ENCODE data around the gene ARRB1. TPM values are rescaled to one million over a fixed set of nuclear protein-coding genes. Genes with fewer than 3 reads are reported as not detected.

ARRB1 gene
- total RNA-seq, 2 experiments from 2014 or later = 26.7 to 27.8 TPM

DNA sequence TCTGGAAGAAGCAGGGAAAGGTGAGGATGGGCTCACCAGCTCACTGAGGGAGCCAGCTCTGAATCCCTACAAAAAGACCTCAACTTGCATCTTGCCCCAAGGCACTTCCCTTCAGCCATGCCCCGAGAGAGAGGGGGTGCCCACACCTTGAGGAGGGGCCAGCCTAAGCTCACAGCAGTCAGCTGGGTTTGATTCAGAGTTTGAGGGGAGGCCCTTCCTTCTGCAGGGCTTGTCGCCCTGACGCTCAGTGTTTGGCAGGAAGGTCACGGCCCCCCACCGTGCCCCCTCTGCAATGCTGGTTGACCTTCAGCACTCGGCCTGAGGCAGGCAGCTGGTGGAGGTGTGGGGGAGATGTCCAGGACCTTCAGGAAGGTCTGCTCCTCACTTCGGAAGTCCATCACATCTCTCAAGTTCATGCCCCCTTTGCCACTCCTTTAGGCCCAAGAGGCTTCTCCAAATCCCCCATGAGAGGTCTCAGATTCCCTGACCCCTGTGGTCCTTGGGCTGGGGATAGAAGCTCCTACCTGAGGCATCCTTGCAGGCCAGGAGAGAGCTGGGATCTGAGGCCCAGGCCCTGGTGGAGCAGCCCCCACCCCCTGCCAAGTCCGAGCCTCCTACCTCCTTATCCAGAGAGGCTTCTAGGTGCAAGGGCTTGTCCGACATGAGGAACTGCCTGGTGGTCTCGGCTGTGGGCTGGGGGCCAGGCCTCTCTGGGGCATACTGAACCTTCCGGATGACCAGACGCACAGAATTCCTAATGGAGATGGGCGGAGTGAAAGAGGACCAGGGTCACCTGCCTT is 73.3 kb downstream of the ARRB1 start:
- no peaks in the 10 kb centered on the region for H3K9me3 Mint-ChIP-seq
- intact Hi-C loops (cut with DNase I, micrococcal nuclease) = loop anchor here (5.0 to 10.0 kb wide), 3 partner anchors 249 to 257 kb away; partner anchors contain the start of gene GDPD5 (in 1 of the 2)
- H3K27me3 Mint-ChIP-seq = no peaks in the 10 kb centered on the region
- TF ChIP-seq, protein P1, sequence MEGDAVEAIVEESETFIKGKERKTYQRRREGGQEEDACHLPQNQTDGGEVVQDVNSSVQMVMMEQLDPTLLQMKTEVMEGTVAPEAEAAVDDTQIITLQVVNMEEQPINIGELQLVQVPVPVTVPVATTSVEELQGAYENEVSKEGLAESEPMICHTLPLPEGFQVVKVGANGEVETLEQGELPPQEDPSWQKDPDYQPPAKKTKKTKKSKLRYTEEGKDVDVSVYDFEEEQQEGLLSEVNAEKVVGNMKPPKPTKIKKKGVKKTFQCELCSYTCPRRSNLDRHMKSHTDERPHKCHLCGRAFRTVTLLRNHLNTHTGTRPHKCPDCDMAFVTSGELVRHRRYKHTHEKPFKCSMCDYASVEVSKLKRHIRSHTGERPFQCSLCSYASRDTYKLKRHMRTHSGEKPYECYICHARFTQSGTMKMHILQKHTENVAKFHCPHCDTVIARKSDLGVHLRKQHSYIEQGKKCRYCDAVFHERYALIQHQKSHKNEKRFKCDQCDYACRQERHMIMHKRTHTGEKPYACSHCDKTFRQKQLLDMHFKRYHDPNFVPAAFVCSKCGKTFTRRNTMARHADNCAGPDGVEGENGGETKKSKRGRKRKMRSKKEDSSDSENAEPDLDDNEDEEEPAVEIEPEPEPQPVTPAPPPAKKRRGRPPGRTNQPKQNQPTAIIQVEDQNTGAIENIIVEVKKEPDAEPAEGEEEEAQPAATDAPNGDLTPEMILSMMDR (IDR thresholded peaks at IDR 0.05) = no peak
- Histone ChIP-seq H3K9me3 (ENCODE audit: control insufficient read depth in 1 of 2, insufficient read depth in 1 of 2, low read length in 2 of 2) (no peaks in the 10 kb centered on the region), H3K27me3 (ENCODE audit: control insufficient read depth in 1 of 2, insufficient read depth in 2 of 2, low read length in 2 of 2) (no peaks in the 10 kb centered on the region), H3K27ac (ENCODE audit: low read depth in 1 of 2, low read length in 2 of 2) (peak overlapping the region; percentile 82 to 91), H3K4me1 (ENCODE audit: insufficient read depth, low read length) (peaks cover 70% of the 10 kb centered on the region), H3K4me3 (ENCODE audit: low read length) (no peak overlapping the region), H3K36me3 (ENCODE audit: insufficient read depth, low read length) (peaks cover 42% of the 10 kb centered on the region)
- no peak for ATAC-seq (ENCODE audit: poor library complexity)
- H3K27ac Mint-ChIP-seq = peak overlapping the region; percentile 94
- H3K4me3 Mint-ChIP-seq = no peak overlapping the region
- peak in 1 of 14 experiments; percentile 23 for DNase-seq
- H3K4me1 Mint-ChIP-seq (ENCODE audit: low read depth) = peaks cover 65% of the 10 kb centered on the region
- H3K36me3 Mint-ChIP-seq (ENCODE audit: low read depth) = peaks cover 73% of the 10 kb centered on the region
- POLR2A ChIA-PET = interaction anchor here (3.3 to 6.1 kb wide), 3 partner anchors 74 to 109 kb away, joined by 23 to 66 read pairs (median 33); partner anchors contain the start of gene ARRB1
- CTCF ChIA-PET = interaction anchor here (0.6 to 2.7 kb wide), 3 partner anchors 106 to 1088 kb away, joined by 3 to 13 read pairs (median 4); no protein-coding TSS in a partner anchor

DNA sequence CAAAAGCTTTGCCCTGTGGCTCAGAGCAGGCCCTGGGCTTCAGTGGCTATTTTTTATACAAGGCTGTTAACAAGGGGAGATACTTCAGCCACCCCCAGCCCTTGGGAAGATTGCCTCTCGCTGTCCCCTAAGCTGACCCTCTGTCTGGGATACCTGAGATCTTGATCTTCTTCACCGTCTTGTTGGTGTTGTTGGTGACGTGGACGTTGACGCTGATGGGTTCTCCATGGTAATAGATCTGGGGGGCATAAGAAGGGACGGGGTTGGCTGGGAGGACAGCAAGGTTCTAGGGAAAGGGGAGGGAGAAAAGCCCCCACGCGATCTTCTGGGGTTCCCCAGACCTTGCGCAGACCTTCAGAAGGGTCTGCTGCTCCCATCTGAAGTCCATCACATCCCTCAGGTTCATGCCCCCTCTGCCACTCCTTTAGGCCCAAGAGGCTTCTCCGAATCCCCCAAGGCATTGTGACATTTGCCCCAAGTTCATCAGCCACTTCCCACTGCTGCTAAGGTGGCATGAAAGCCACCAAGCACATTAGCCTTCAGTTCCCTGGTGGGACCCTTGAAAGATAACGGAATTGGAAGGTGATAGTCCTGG is 74.2 kb downstream of the ARRB1 start:
- ChIA-PET POLR2A (interaction anchor here (0.7 to 6.1 kb wide), 11 partner anchors 14 to 285 kb away, joined by 3 to 67 read pairs (median 24); partner anchors contain the start of genes ARRB1, SERPINH1 and TPBGL), CTCF (interaction anchor here (0.9 to 7.1 kb wide), 3 partner anchors 29 to 107 kb away, joined by 3 to 40 read pairs (median 22); no protein-coding TSS in a partner anchor)
- Histone ChIP-seq H3K4me3 (ENCODE audit: low read length) (no peak overlapping the region), H3K36me3 (ENCODE audit: insufficient read depth, low read length) (peaks cover 42% of the 10 kb centered on the region), H3K4me1 (ENCODE audit: insufficient read depth, low read length) (peaks cover 79% of the 10 kb centered on the region), H3K9me3 (ENCODE audit: control insufficient read depth in 1 of 2, insufficient read depth in 1 of 2, low read length in 2 of 2) (no peaks in the 10 kb centered on the region), H3K27ac (ENCODE audit: low read depth in 1 of 2, low read length in 2 of 2) (peak overlapping the region; percentile 82 to 91), H3K27me3 (ENCODE audit: control insufficient read depth in 1 of 2, insufficient read depth in 2 of 2, low read length in 2 of 2) (no peaks in the 10 kb centered on the region)
- DNase-seq (peak in 1 of 14 experiments; percentile 31), ATAC-seq (ENCODE audit: poor library complexity) (no peak)
- intact Hi-C loops (cut with DNase I, micrococcal nuclease) = loop anchor here (5.0 to 10.0 kb wide), 3 partner anchors 250 to 257 kb away; partner anchors contain the start of gene GDPD5 (in 1 of the 2)
- Mint-ChIP-seq H3K27me3 (no peaks in the 10 kb centered on the region), H3K9me3 (no peaks in the 10 kb centered on the region), H3K4me1 (ENCODE audit: low read depth) (peaks cover 73% of the 10 kb centered on the region), H3K36me3 (ENCODE audit: low read depth) (peaks cover 71% of the 10 kb centered on the region), H3K4me3 (peak overlapping the region; percentile 48), H3K27ac (peak overlapping the region; percentile 94)
- TF ChIP-seq, protein P1 (IDR thresholded peaks at IDR 0.05) = no peak

DNA sequence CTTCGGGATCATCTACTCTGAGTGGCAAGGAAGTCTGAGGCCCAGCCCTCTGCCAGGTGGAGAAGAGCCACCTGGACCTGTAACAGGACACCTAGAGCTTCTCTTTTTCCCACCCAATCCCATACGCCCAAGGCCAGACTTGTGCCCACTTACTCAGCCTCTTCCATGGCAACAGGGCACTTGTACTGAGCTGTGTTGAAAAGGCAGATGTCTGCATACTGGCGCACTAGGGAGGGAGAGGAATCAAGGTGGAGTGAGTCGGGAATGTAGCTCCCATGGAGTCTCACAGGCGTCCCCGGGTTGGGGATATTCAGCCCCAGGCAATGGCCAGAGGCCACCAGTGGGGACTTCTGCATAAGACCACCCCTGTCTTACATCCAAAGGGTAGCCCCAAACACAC is 74.8 kb downstream of the ARRB1 start:
- no peaks in the 10 kb centered on the region for H3K27me3 ChIP-seq (ENCODE audit: control insufficient read depth in 1 of 2, insufficient read depth in 2 of 2, low read length in 2 of 2)
- no peaks in the 10 kb centered on the region for H3K9me3 ChIP-seq (ENCODE audit: control insufficient read depth in 1 of 2, insufficient read depth in 1 of 2, low read length in 2 of 2)
- peaks cover 65% of the 10 kb centered on the region for H3K36me3 Mint-ChIP-seq (ENCODE audit: low read depth)
- POLR2A ChIA-PET = interaction anchor here (0.7 to 6.1 kb wide), 15 partner anchors 14 to 328 kb away, joined by 3 to 67 read pairs (median 19); partner anchors contain the start of genes ARRB1, SERPINH1, SPCS2 and TPBGL
- no peaks in the 10 kb centered on the region for H3K27me3 Mint-ChIP-seq
- ATAC-seq (ENCODE audit: poor library complexity) (no peak), DNase-seq (peak in 1 of 14 experiments; percentile 32)
- CTCF ChIA-PET = interaction anchor here (0.7 to 7.1 kb wide), 5 partner anchors 13 to 136 kb away, joined by 3 to 40 read pairs (median 10); partner anchors contain the start of gene TPBGL
- peaks cover 47% of the 10 kb centered on the region for H3K36me3 ChIP-seq (ENCODE audit: insufficient read depth, low read length)
- H3K4me1 Mint-ChIP-seq (ENCODE audit: low read depth) = peaks cover 77% of the 10 kb centered on the region
- peak overlapping the region; percentile 82 to 91 for H3K27ac ChIP-seq (ENCODE audit: low read depth in 1 of 2, low read length in 2 of 2)
- H3K4me1 ChIP-seq (ENCODE audit: insufficient read depth, low read length) = peaks cover 85% of the 10 kb centered on the region
- TF ChIP-seq, protein P1 (IDR thresholded peaks at IDR 0.05) = no peak
- H3K9me3 Mint-ChIP-seq = no peaks in the 10 kb centered on the region
- H3K4me3 Mint-ChIP-seq = peak overlapping the region; percentile 71
- no peak overlapping the region for H3K4me3 ChIP-seq (ENCODE audit: low read length)
- peak overlapping the region; percentile 94 for H3K27ac Mint-ChIP-seq
- intact Hi-C loops (cut with DNase I, micrococcal nuclease) = loop anchor here (5.0 to 10.0 kb wide), 3 partner anchors 251 to 258 kb away; partner anchors contain the start of gene GDPD5 (in 1 of the 2)

Data from CD4-positive, alpha-beta T cell (primary cell).